Mucosa of descending colon (tissue), 3 donors: Measurements from ENCODE around the gene CEP83. TPM values are rescaled to one million over a fixed set of nuclear protein-coding genes. Genes with fewer than 3 reads are reported as not detected.
"Not testable (repeated sequence)": the region's sequence is repeated elsewhere in the genome, so short reads cannot be mapped to it uniquely, and the experiment has no call there.

ENCODE experiments used
- ATAC-seq: fragments of 200-7000 bp; cut with Tn5 transposase; one replicate; pipeline ENCODE4 v1.9.1; 2020; ENCODE audit warnings: mild to moderate bottlenecking, moderate library complexity
- DNase-seq, 3 donors: peaks; one replicate each; pipeline ENCODE4 v3.0.0-alpha.2; 2020
- H3K36me3 ChIP-seq: fragments of 200-600 bp; one replicate; pipeline ENCODE4 v1.8.0; 2021; ENCODE audit warnings: low read depth, mild to moderate bottlenecking
- H3K4me1 ChIP-seq: fragments of 200-600 bp; one replicate; pipeline ENCODE4 v1.8.0; 2021; ENCODE audit warnings: low read depth, mild to moderate bottlenecking
- H3K4me3 ChIP-seq: fragments of 200-600 bp; one replicate; pipeline ENCODE4 v1.8.0; 2021; ENCODE audit warnings: mild to moderate bottlenecking
- H3K9me3 ChIP-seq: fragments of 200-600 bp; one replicate; pipeline ENCODE4 v1.8.0; 2021; ENCODE audit warnings: mild to moderate bottlenecking
- CTCF ChIP-seq: fragments of 200-600 bp; IDR thresholded peaks from one replicate; pipeline ENCODE4 v1.8.0; 2022; ENCODE audit warnings: antibody characterized with exemption, mild to moderate bottlenecking
- intact Hi-C, 2 donors: fragments of 100-400 bp; cut with DNase I in 1 of 2; cut with micrococcal nuclease in 1 of 2; formaldehyde crosslinking; loops; one replicate each; pipeline versions ENCODE4 v1.11.0 to v1.11.1; 2022; cut with DNase I, micrococcal nuclease
- total RNA-seq, 3 donors: library from RNA; stranded (reverse); fragmentation: NEBNext Ultra II Directional in 2 of 3; extraction: Animal tissue kit (Norgen Biotek cat#: 25700) in 2 of 3; gene quantifications; one replicate each; pipeline versions ENCODE4 v1.2.1 to v1.2.4, GENCODE V29; 2021 to 2023
- donor health status: DM: no; HTN: no; CAD: no; lungs with moderate emphysema.
- donor health status: DM: no; HTN: no; CAD: no.
- donor health status: DM: no; HTN: yes; CAD: no.

The CEP83 gene
- total RNA-seq, 3 donors from 2014 or later: 11.7 to 14.4 (median 14.3) TPM

- ATAC-seq (no peak), DNase-seq (no peak)
- no peak for TF ChIP-seq CTCF
- Histone ChIP-seq H3K9me3 (no peaks in the 10 kb centered on the region), H3K36me3 (no peaks in the 10 kb centered on the region), H3K4me1 (no peaks in the 10 kb centered on the region), H3K4me3 (no peak overlapping the region)
- intact Hi-C loops: no loop called here
Measured at GRCh38 chr12:94405413-94406116, 54.1 kb downstream of the CEP83 start.

- DNase-seq (no peak), ATAC-seq (no peak)
- intact Hi-C loops: no loop called here
- TF ChIP-seq CTCF: no peak
- H3K4me3 ChIP-seq: no peak overlapping the region
- H3K36me3 ChIP-seq: no peaks in the 10 kb centered on the region
- no peaks in the 10 kb centered on the region for H3K4me1 ChIP-seq
- peaks cover 2% of the 10 kb centered on the region for H3K9me3 ChIP-seq
Measured at GRCh38 chr12:94404854-94405253, 54.8 kb downstream of the CEP83 start.

DNA sequence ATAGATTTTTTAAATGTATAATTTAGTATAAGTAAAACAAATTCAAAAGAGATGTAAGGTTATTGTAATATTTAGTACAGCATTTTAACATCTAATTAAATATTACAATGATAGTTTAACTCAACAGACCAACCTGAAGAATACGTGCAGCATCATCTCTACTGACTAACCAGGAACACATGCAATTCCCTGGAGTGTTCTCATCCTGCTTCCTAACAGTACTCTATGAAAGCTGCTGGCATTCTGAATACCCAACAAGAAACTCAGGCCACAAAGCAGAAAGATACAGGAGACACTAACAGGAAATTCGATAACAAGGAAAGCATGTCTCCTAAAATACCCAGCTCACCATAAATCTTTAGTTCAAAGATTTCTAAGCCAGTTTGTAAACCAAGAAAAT, 58.3 kb downstream of the CEP83 start:
- ATAC-seq: no peak
- no peak for TF ChIP-seq CTCF
- H3K9me3 ChIP-seq: peaks cover 18% of the 10 kb centered on the region
- no peaks in the 10 kb centered on the region for H3K4me1 ChIP-seq
- H3K4me3 ChIP-seq: no peak overlapping the region
- intact Hi-C loops: no loop called here
- no peak for DNase-seq
- no peaks in the 10 kb centered on the region for H3K36me3 ChIP-seq

DNA sequence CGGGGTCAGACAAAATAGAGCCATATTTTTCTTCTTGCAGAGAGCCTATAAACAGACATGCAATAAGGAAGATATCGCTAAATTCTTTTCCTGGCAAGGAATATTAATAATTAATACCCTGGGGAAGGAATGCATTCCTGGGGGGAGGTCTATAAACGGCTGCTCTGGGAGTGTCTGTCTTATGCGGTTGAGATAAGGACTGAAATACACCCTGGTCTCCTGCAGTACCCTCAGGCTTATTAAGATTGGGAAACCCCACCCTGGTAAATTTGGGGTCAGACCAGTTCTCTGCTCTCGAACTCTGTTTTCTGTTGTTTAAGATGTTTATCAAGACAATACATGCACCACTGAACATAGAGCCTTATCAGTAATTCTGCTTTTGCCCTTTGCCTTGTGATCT, 61.0 kb downstream of the CEP83 start:
- ATAC-seq, H3K4me1 ChIP-seq, H3K36me3 ChIP-seq, intact Hi-C loops, H3K4me3 ChIP-seq, DNase-seq: not testable (repeated sequence)
- peaks cover 18% of the 10 kb centered on the region for H3K9me3 ChIP-seq

DNA sequence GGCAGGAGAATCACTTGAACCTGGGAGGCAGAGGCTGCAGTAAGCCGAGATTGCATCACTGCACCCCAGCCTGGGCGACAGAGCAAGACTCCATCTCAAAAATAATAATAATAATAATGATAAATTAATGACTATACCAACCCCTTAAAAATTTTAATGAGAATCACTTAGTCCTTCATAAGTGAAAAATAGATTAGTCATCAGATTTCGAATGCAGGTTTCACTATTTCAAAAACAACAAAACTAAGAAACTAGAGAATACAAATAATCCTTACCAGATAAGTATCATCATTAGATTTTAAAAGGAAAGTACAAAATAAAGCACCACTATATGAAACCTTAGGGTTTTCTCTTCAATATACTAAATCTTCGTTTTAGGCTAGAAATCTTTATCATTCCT, 62.3 kb downstream of the CEP83 start:
- TF ChIP-seq CTCF: no peak
- intact Hi-C loops: no loop called here

DNA sequence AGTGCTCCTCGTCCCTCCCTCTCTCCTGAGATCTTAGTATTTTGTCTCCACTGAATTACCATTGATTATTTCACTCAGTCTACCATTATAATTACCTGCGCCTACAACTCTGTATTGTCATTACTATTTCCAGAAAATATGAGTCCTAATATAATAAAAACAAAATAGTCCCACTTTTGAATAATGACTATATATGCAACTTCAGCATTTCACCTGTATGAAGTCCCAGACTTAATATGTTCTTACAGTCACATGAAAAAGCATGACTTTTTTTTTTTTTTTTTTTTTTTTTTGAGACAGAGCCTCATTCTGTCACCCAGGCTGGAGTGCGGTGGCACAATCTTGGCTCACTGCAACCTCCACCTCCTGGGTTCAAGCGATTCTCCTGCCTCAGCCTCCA, 63.7 kb downstream of the CEP83 start:
- peaks cover 18% of the 10 kb centered on the region for H3K9me3 ChIP-seq
- H3K36me3 ChIP-seq, H3K4me3 ChIP-seq, DNase-seq, H3K4me1 ChIP-seq, ATAC-seq, intact Hi-C loops: not testable (repeated sequence)

More for the DNA sequence above, 62.3 kb downstream of the CEP83 start:
- H3K9me3 ChIP-seq: peaks cover 18% of the 10 kb centered on the region
- H3K36me3 ChIP-seq: no peaks in the 10 kb centered on the region
- no peak for ATAC-seq
- no peaks in the 10 kb centered on the region for H3K4me1 ChIP-seq
- H3K4me3 ChIP-seq: no peak overlapping the region
- no peak for DNase-seq

DNA sequence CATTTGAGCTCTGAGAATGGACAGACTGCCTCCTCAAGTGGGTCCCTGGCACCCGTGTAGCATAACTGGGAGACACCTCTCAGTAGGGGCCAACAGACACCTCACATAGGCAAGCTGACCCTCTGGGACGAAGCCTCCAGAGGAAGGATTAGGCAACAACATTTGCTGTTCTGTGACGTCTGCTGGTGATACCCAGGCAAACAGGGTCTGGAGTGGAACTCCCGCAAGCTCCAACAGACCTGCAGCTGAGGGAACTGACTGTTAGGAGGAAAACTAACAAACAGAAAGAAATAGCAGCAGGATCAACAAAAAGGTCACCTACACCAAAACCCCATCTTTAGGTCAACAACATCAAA, 69.6 kb downstream of the CEP83 start:
- no peak for ATAC-seq
- intact Hi-C loops: no loop called here
- TF ChIP-seq CTCF: no peak
- no peak overlapping the region for H3K4me3 ChIP-seq
- H3K9me3 ChIP-seq: peaks cover under 1% of the 10 kb centered on the region
- no peak for DNase-seq
- H3K36me3 ChIP-seq: no peaks in the 10 kb centered on the region
- H3K4me1 ChIP-seq: no peaks in the 10 kb centered on the region

GRCh38 chr12:94389482-94390129, 70.1 kb downstream of the CEP83 start:
- H3K4me1 ChIP-seq, intact Hi-C loops, H3K36me3 ChIP-seq, ATAC-seq, H3K9me3 ChIP-seq, H3K4me3 ChIP-seq, DNase-seq: not testable (repeated sequence)
